ENCODE data around the gene WDR45B.

GRCh38 chr17:82658331-82658730, 10.1 kb upstream of the WDR45B start:
- TF ChIP-seq CTCF (IDR thresholded peaks at IDR 0.05) (no peak), POLR2A (IDR thresholded peaks at IDR 0.05) (no peak)

All from Peyer's patch (tissue), 4 donors.